ENCODE data around the gene AOC1.

GRCh38 chr7:150823484-150824126 lies 28.7 kb upstream of the AOC1 start:
- TF ChIP-seq EP300 (IDR thresholded peaks at IDR 0.05) (no peak), CTCF (IDR thresholded peaks at IDR 0.05) (no peak)

All from gastroesophageal sphincter (tissue), 3 donors.